Measurements from ENCODE around the gene CELSR1.

Gene CELSR1

DNA sequence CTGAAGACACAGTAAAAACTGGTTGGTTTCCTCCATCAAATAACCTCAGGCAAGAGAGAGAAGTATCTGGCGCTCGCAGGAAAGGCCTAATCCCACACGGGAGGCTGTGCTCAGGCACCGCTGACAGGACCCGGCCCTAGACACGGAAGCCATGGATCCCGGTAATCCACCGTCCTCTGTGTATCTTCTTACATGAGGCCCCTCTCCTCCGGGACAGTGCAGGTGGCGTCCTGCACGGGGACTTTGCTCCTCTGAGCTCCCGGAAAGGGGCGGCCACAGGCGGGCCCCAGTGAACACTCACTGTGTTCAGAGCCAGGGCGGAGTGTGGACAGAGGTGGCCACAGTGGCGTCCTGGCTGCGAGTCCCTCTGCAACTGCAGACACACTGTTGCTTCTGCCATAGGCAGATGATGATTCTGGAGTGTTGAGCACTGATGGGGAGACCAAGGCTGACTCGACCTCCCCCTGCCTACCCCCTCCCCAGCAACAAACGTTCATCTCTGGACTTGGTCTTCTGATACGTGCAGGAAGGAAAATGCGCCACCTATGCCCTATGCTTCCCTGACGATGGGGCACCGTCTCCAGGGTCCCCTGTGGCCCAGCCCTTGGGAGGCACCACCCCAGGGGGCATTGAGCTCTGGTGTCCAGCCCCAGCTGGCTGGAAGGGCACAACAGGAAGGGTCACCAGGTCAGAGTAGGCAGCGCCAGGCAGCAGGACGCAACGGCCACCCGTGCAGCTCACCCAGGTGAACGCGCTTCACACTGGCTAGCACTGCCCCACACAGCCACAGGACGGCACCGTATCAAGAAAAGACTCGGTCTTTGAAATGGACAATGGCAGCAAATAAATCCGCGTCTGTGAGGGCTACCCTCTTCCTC, 106.2 kb downstream of the CELSR1 start:
- H3K27ac ChIP-seq (ENCODE audit: low read depth, low read length): no peak overlapping the region
- no peaks in the 10 kb centered on the region for H3K27me3 ChIP-seq (ENCODE audit: control insufficient read depth in 1 of 2, insufficient read depth in 2 of 2, low read length in 2 of 2)
- no peak overlapping the region for H3K4me3 ChIP-seq (ENCODE audit: low read depth in 1 of 2, low read length in 2 of 2)
- H3K4me1 ChIP-seq (ENCODE audit: control insufficient read depth in 1 of 2, insufficient read depth in 2 of 2, low read length in 2 of 2): peaks cover 9 to 16% of the 10 kb centered on the region in 2 donors
- peak overlapping the region in 1 of 2 donors; percentile 4 for H3K9ac ChIP-seq (ENCODE audit: low read depth in 1 of 2, low read length in 2 of 2)
- no peaks in the 10 kb centered on the region for H3K36me3 ChIP-seq (ENCODE audit: control insufficient read depth in 1 of 2, insufficient read depth in 2 of 2, low read length in 2 of 2)
- no peaks in the 10 kb centered on the region for H3K9me3 ChIP-seq (ENCODE audit: control insufficient read depth in 1 of 2, low read length in 2 of 2)

DNA sequence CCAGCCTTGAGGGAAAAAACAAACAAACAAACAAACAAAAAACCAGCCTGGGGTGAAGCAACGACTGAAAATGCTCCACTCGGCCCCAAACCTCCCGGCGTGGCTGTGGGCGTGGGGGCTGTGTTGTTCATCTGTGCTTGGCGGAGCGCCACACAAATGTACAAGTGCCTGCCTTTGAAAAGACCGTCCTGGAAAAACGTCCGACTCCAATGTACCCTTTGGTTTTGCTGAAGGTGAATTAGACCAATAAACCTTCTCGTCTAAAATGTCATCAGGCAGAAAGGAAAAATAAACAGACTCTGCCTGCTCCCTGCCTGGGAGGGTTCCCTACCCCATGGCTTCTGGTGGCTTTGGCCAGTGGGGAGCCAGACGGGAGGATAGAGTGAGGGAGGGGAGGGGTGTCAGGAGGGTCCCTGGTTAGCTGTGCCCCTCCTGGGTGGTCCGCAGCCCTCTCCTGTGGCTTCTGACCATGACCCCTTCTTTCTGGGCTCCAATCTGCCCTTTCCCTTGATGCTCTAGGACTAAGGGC, 108.0 kb downstream of the CELSR1 start:
- Histone ChIP-seq H3K4me3 (ENCODE audit: low read depth in 1 of 2, low read length in 2 of 2) (no peak overlapping the region), H3K36me3 (ENCODE audit: control insufficient read depth in 1 of 2, insufficient read depth in 2 of 2, low read length in 2 of 2) (no peaks in the 10 kb centered on the region), H3K9me3 (ENCODE audit: control insufficient read depth in 1 of 2, low read length in 2 of 2) (no peaks in the 10 kb centered on the region), H3K27me3 (ENCODE audit: control insufficient read depth in 1 of 2, insufficient read depth in 2 of 2, low read length in 2 of 2) (no peaks in the 10 kb centered on the region), H3K9ac (ENCODE audit: low read depth in 1 of 2, low read length in 2 of 2) (no peak overlapping the region), H3K4me1 (ENCODE audit: control insufficient read depth in 1 of 2, insufficient read depth in 2 of 2, low read length in 2 of 2) (peaks cover 9 to 16% of the 10 kb centered on the region in 2 donors), H3K27ac (ENCODE audit: low read depth, low read length) (no peak overlapping the region)

DNA sequence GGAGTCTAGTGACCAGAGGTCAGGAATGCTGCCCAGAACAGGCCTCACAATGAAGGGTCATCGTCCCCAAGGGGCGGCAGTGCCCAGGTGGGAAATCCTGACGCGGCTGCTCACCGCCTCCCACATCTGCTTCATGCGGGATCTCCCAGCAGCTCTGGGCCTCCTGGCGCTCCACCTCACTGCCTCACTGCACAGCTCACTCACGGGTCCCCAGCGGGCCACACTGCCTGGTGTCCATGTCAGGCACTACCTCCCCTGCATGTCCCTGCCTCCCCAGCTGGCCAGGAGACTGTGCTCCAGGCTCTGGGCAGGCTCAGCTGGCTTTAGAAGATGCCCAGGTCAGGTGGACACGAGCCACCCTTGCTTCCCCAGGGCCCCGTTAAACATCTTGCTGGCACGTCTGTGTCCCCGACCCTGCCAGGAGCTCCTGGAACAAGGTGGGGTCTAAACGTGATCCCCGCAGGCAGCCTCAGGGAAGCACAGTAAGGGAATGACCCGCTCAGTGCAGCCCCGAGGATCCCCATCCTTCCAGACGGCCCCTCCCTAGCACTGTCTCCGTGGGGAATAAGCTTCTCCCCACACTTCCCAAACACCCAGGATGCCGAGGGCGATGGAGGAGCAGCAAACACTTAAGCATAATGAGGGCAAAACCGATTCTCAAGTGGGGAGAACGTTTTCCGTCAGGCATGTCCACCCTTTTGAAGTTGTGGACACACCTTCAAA, 108.7 kb downstream of the CELSR1 start:
- H3K4me1 ChIP-seq (ENCODE audit: control insufficient read depth in 1 of 2, insufficient read depth in 2 of 2, low read length in 2 of 2): peaks cover 9 to 16% of the 10 kb centered on the region in 2 donors
- no peak overlapping the region for H3K4me3 ChIP-seq (ENCODE audit: low read depth in 1 of 2, low read length in 2 of 2)
- no peak overlapping the region for H3K27ac ChIP-seq (ENCODE audit: low read depth, low read length)
- no peak overlapping the region for H3K9ac ChIP-seq (ENCODE audit: low read depth in 1 of 2, low read length in 2 of 2)
- H3K27me3 ChIP-seq (ENCODE audit: control insufficient read depth in 1 of 2, insufficient read depth in 2 of 2, low read length in 2 of 2): no peaks in the 10 kb centered on the region
- no peaks in the 10 kb centered on the region for H3K36me3 ChIP-seq (ENCODE audit: control insufficient read depth in 1 of 2, insufficient read depth in 2 of 2, low read length in 2 of 2)
- no peaks in the 10 kb centered on the region for H3K9me3 ChIP-seq (ENCODE audit: control insufficient read depth in 1 of 2, low read length in 2 of 2)

DNA sequence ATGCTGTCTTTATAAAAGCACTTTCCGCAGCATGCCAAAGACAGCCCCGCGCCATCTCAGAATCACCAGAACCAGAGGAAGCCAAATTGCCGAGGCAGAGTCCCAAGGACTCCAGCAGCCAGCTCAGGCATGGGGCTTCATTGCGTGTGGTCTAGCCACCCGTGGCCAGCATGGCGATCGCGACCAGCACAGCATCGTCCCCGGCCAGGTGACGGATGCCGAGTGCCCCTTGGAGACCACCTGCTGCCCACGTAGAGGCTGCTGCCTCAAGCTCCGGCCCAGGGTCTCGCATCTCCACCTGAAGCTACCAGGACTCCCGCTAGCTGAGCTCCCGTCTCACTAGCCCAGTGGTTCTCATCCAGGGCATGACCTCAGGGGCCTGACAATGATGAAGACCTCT, 109.2 kb downstream of the CELSR1 start:
- no peak overlapping the region for H3K27ac ChIP-seq (ENCODE audit: low read depth, low read length)
- no peaks in the 10 kb centered on the region for H3K36me3 ChIP-seq (ENCODE audit: control insufficient read depth in 1 of 2, insufficient read depth in 2 of 2, low read length in 2 of 2)
- peaks cover 9 to 16% of the 10 kb centered on the region in 2 donors for H3K4me1 ChIP-seq (ENCODE audit: control insufficient read depth in 1 of 2, insufficient read depth in 2 of 2, low read length in 2 of 2)
- H3K27me3 ChIP-seq (ENCODE audit: control insufficient read depth in 1 of 2, insufficient read depth in 2 of 2, low read length in 2 of 2): no peaks in the 10 kb centered on the region
- no peak overlapping the region for H3K9ac ChIP-seq (ENCODE audit: low read depth in 1 of 2, low read length in 2 of 2)
- no peak overlapping the region for H3K4me3 ChIP-seq (ENCODE audit: low read depth in 1 of 2, low read length in 2 of 2)
- H3K9me3 ChIP-seq (ENCODE audit: control insufficient read depth in 1 of 2, low read length in 2 of 2): no peaks in the 10 kb centered on the region

DNA sequence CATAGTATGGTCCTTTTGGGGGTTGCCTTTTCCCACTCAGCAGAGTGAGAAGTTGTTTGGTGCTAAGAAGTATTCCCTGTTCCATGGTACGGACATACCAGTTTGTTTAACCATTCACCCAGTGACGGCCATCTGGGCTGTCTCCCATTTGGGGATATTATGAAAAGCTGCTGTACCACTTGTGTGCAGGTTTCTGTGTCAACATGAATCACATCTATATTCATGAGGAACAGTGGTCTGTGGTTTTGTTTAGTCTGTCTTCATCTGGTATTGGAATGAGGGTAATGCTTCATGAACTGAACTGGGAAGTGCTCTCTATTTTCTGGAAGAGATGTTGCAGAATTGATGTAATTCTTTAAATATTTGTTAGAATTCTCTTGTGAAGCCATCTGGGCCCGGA, 112.4 kb downstream of the CELSR1 start:
- Histone ChIP-seq H3K27me3 (ENCODE audit: control insufficient read depth in 1 of 2, insufficient read depth in 2 of 2, low read length in 2 of 2) (no peaks in the 10 kb centered on the region), H3K9me3 (ENCODE audit: control insufficient read depth in 1 of 2, low read length in 2 of 2) (no peaks in the 10 kb centered on the region), H3K36me3 (ENCODE audit: control insufficient read depth in 1 of 2, insufficient read depth in 2 of 2, low read length in 2 of 2) (no peaks in the 10 kb centered on the region), H3K9ac (ENCODE audit: low read depth in 1 of 2, low read length in 2 of 2) (no peak overlapping the region), H3K4me1 (ENCODE audit: control insufficient read depth in 1 of 2, insufficient read depth in 2 of 2, low read length in 2 of 2) (no peaks in the 10 kb centered on the region), H3K4me3 (ENCODE audit: low read depth in 1 of 2, low read length in 2 of 2) (no peak overlapping the region), H3K27ac (ENCODE audit: low read depth, low read length) (no peak overlapping the region)

DNA sequence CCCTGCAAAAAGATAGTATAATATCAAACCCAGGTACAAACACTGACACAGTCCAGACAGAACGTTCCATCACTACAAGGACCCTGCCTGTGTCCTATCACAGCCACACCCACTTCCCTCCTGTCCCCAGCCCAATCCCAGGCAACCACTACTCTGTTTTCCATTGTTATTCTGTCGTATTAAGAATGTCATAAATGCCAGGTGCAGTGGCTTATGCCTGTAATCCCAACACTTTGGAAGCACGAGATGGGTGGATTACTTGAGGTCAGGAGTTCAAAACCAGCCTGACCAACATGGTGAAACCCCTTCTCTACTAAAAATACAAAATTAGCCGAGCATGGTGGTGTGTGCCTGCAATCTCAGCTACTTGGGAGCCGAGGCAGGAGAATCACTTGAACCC, 112.9 kb downstream of the CELSR1 start:
- H3K27me3 ChIP-seq (ENCODE audit: control insufficient read depth in 1 of 2, insufficient read depth in 2 of 2, low read length in 2 of 2): no peaks in the 10 kb centered on the region
- H3K27ac ChIP-seq (ENCODE audit: low read depth, low read length): no peak overlapping the region
- H3K4me1 ChIP-seq (ENCODE audit: control insufficient read depth in 1 of 2, insufficient read depth in 2 of 2, low read length in 2 of 2): no peaks in the 10 kb centered on the region
- H3K4me3 ChIP-seq (ENCODE audit: low read depth in 1 of 2, low read length in 2 of 2): no peak overlapping the region
- no peak overlapping the region for H3K9ac ChIP-seq (ENCODE audit: low read depth in 1 of 2, low read length in 2 of 2)
- H3K36me3 ChIP-seq (ENCODE audit: control insufficient read depth in 1 of 2, insufficient read depth in 2 of 2, low read length in 2 of 2): no peaks in the 10 kb centered on the region
- H3K9me3 ChIP-seq (ENCODE audit: control insufficient read depth in 1 of 2, low read length in 2 of 2): no peaks in the 10 kb centered on the region

DNA sequence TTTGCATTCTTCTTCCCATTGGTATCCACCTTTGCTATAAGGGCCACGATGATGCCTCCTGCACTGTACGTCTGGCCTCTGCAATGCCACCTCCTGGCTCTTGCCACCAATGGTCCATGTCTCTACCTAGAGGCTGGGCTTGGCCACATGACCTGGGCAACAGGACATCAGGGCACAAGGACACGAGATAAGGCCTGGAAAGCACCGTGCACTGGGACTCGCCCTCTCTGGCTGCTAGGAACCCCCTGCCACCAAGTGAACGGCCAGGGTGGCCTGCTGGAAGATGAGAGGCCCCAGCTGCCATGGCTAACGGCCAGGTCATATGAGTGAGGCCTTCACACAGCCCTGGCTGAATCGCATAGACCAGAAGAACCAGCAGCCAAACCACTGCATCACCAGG, 114.5 kb downstream of the CELSR1 start:
- Histone ChIP-seq H3K27ac (ENCODE audit: low read depth, low read length) (no peak overlapping the region), H3K9ac (ENCODE audit: low read depth in 1 of 2, low read length in 2 of 2) (no peak overlapping the region), H3K9me3 (ENCODE audit: control insufficient read depth in 1 of 2, low read length in 2 of 2) (no peaks in the 10 kb centered on the region), H3K4me1 (ENCODE audit: control insufficient read depth in 1 of 2, insufficient read depth in 2 of 2, low read length in 2 of 2) (no peaks in the 10 kb centered on the region), H3K36me3 (ENCODE audit: control insufficient read depth in 1 of 2, insufficient read depth in 2 of 2, low read length in 2 of 2) (no peaks in the 10 kb centered on the region), H3K27me3 (ENCODE audit: control insufficient read depth in 1 of 2, insufficient read depth in 2 of 2, low read length in 2 of 2) (no peaks in the 10 kb centered on the region), H3K4me3 (ENCODE audit: low read depth in 1 of 2, low read length in 2 of 2) (no peak overlapping the region)

DNA sequence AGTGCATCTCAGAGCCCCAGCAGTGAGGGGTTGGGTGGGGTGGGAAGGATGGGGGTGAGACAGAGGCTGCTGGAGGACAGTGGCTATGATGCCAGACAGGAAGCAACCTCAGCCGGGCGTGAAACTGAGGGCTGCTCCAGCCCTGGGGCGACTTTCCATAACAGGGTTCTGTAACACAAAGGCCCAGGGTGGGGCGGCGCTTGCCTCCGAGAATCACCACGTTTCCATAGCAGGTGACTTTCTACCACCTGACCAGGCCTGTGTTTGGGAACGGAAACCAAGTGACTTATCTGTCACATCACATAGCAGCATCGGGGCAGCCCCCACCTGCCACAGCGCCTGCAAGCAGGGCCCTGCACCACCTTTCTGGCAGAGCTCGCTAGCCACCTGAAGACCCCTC, 116.2 kb downstream of the CELSR1 start:
- no peak overlapping the region for H3K27ac ChIP-seq (ENCODE audit: low read depth, low read length)
- H3K4me1 ChIP-seq (ENCODE audit: control insufficient read depth in 1 of 2, insufficient read depth in 2 of 2, low read length in 2 of 2): no peaks in the 10 kb centered on the region
- no peak overlapping the region for H3K4me3 ChIP-seq (ENCODE audit: low read depth in 1 of 2, low read length in 2 of 2)
- no peaks in the 10 kb centered on the region for H3K27me3 ChIP-seq (ENCODE audit: control insufficient read depth in 1 of 2, insufficient read depth in 2 of 2, low read length in 2 of 2)
- H3K9me3 ChIP-seq (ENCODE audit: control insufficient read depth in 1 of 2, low read length in 2 of 2): no peaks in the 10 kb centered on the region
- no peak overlapping the region for H3K9ac ChIP-seq (ENCODE audit: low read depth in 1 of 2, low read length in 2 of 2)
- no peaks in the 10 kb centered on the region for H3K36me3 ChIP-seq (ENCODE audit: control insufficient read depth in 1 of 2, insufficient read depth in 2 of 2, low read length in 2 of 2)

DNA sequence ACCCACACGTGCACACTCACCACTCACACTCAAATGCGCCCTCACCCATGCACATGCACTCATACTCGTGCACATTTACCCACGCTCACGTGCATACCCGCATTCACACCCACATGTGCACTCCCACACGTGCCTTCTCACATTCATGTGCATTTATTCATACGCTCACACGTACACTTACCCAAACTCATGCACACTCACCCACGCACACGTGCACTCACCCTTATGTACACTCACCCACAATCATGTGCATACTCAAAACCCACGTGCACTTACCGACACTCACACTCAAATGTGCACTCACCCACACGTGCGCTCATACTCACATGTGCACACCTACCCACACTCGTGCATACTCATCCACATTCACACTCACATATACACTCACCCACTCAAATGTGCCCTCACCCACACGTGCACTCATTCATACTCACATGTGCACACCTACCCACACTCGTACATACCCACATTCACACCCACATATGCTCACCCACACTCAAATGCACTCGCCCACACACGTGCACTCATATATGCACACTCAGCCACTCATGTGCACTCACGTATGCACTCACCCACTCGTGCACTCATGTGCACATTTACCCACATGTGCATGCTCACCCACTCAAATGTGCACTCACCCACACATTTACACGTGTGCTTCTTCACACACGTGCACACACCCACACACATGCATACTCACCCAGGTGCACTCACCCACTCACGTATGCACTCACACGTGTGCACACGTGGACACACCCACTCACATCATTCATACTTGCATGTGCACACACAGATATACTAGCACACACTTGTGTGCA, 117.5 kb downstream of the CELSR1 start:
- no peaks in the 10 kb centered on the region for H3K27me3 ChIP-seq (ENCODE audit: control insufficient read depth in 1 of 2, insufficient read depth in 2 of 2, low read length in 2 of 2)
- no peak overlapping the region for H3K9ac ChIP-seq (ENCODE audit: low read depth in 1 of 2, low read length in 2 of 2)
- H3K9me3 ChIP-seq (ENCODE audit: control insufficient read depth in 1 of 2, low read length in 2 of 2): no peaks in the 10 kb centered on the region
- no peaks in the 10 kb centered on the region for H3K36me3 ChIP-seq (ENCODE audit: control insufficient read depth in 1 of 2, insufficient read depth in 2 of 2, low read length in 2 of 2)
- H3K4me3 ChIP-seq (ENCODE audit: low read depth in 1 of 2, low read length in 2 of 2): no peak overlapping the region
- H3K4me1 ChIP-seq (ENCODE audit: control insufficient read depth in 1 of 2, insufficient read depth in 2 of 2, low read length in 2 of 2): no peaks in the 10 kb centered on the region
- H3K27ac ChIP-seq (ENCODE audit: low read depth, low read length): no peak overlapping the region
